GM23338 (cell line): ENCODE results near the gene PTGDR2. TPM values are rescaled to one million over a fixed set of nuclear protein-coding genes. Genes with fewer than 3 reads are reported as not detected.

Experiments
- ATAC-seq: fragments of 200-7000 bp; cut with Tn5 transposase; 3 replicates; pipeline ENCODE4 v1.9.1; 2020
- DNase-seq: peaks from one replicate; pipeline ENCODE4 v3.0.0-alpha.2; 2015; ENCODE audit warnings: low spot score
- H2AFZ ChIP-seq: fragments of 200-600 bp; sonication (generic); 2 replicates; pipeline ENCODE4 v1.8.0; 2016; ENCODE audit warnings: antibody characterized with exemption, mild to moderate bottlenecking, moderate library complexity
- H3F3A ChIP-seq: fragments of 200-600 bp; sonication (generic); replicated peaks from 2 replicates; pipeline ENCODE4 v1.8.0; 2017; ENCODE audit warnings: antibody characterized with exemption, mixed run types, low read depth
- H3K27ac ChIP-seq: fragments of 200-600 bp; sonication (generic); 2 replicates; pipeline ENCODE4 v1.6.1; 2016; ENCODE audit warnings: low read depth
- H3K27me3 ChIP-seq: fragments of 200-600 bp; sonication (generic); 2 replicates; pipeline ENCODE4 v1.8.0; 2016; ENCODE audit warnings: mild to moderate bottlenecking, mixed run types, moderate library complexity; ENCODE audit not compliant: insufficient read depth
- H3K36me3 ChIP-seq: fragments of 200-600 bp; sonication (generic); 2 replicates; pipeline ENCODE4 v1.8.0; 2016; ENCODE audit warnings: mild to moderate bottlenecking; ENCODE audit not compliant: insufficient read depth
- H3K4me1 ChIP-seq: fragments of 200-600 bp; sonication (generic); 2 replicates; pipeline ENCODE4 v1.8.0; 2016; ENCODE audit warnings: mild to moderate bottlenecking, moderate library complexity; ENCODE audit not compliant: insufficient read depth
- H3K4me2 ChIP-seq: fragments of 200-600 bp; sonication (generic); 2 replicates; pipeline ENCODE4 v1.7.1; 2017; ENCODE audit warnings: mixed run types
- H3K4me3 ChIP-seq: fragments of 200-600 bp; sonication (generic); 2 replicates; pipeline ENCODE4 v1.6.1; 2016; ENCODE audit warnings: mixed run types
- H3K79me2 ChIP-seq: fragments of 200-600 bp; sonication (generic); replicated peaks from 2 replicates; pipeline ENCODE4 v1.8.0; 2017; ENCODE audit warnings: mild to moderate bottlenecking; ENCODE audit not compliant: insufficient read depth
- H3K9me2 ChIP-seq: fragments of 200-600 bp; sonication (generic); 2 replicates; pipeline ENCODE4 v1.8.0; 2017; ENCODE audit not compliant: insufficient read depth
- H4K20me1 ChIP-seq: fragments of 200-600 bp; sonication (generic); replicated peaks from 2 replicates; pipeline ENCODE4 v1.8.0; 2017; ENCODE audit warnings: mild to moderate bottlenecking; ENCODE audit not compliant: insufficient read depth
- H3K27ac Mint-ChIP-seq: 2 replicates; pipeline ENCODE4 v1.8.0; 2020; ENCODE audit warnings: inconsistent platforms, mild to moderate bottlenecking, moderate library complexity, mixed read lengths
- H3K27me3 Mint-ChIP-seq: 3 replicates; pipeline ENCODE4 v1.8.0; 2022; ENCODE audit warnings: low read depth, mild to moderate bottlenecking, moderate library complexity, mixed read lengths, inconsistent platforms; ENCODE audit not compliant: insufficient read depth, poor library complexity
- H3K36me3 Mint-ChIP-seq: 3 replicates; pipeline ENCODE4 v1.8.0; 2021; ENCODE audit warnings: low read depth, mild to moderate bottlenecking, inconsistent platforms, moderate library complexity, mixed read lengths
- H3K4me1 Mint-ChIP-seq: 3 replicates; pipeline ENCODE4 v1.8.0; 2020; ENCODE audit warnings: mild to moderate bottlenecking, inconsistent platforms, mixed read lengths
- H3K4me3 Mint-ChIP-seq: 3 replicates; pipeline ENCODE4 v1.8.0; 2021; ENCODE audit warnings: moderate library complexity, mild to moderate bottlenecking, inconsistent platforms, mixed read lengths
- H3K9me3 Mint-ChIP-seq: 3 replicates; pipeline ENCODE4 v1.8.0; 2020; ENCODE audit warnings: moderate library complexity, mild to moderate bottlenecking, inconsistent platforms, mixed read lengths
- CREB1 ChIP-seq: fragments of 250-450 bp; sonication (Bioruptor Pico); IDR thresholded peaks from 2 replicates; pipeline ENCODE4 v1.5.0; 2020; ENCODE audit warnings: low read depth, mild to moderate bottlenecking, moderate library complexity
- EZH2 ChIP-seq: fragments of 200-600 bp; sonication (generic); IDR thresholded peaks from one replicate; pipeline ENCODE4 v1.8.0; 2017; ENCODE audit warnings: antibody characterized with exemption, mild to moderate bottlenecking, low read depth; ENCODE audit not compliant: unreplicated experiment
- NANOG ChIP-seq: IDR thresholded peaks from 2 replicates; pipeline ENCODE4 v1.6.1; 2016; ENCODE audit warnings: antibody characterized with exemption, borderline replicate concordance
- POLR2AphosphoS5 ChIP-seq: IDR thresholded peaks from 2 replicates; pipeline ENCODE4 v1.6.1; 2016; ENCODE audit warnings: antibody characterized with exemption, low read depth
- ZNF114 ChIP-seq: fragments of 250-450 bp; sonication (Bioruptor Pico); IDR thresholded peaks from 2 replicates; pipeline ENCODE4 v1.5.0; 2020; ENCODE audit warnings: mild to moderate bottlenecking, moderate library complexity
- ZNF331 ChIP-seq: fragments of 250-450 bp; sonication (Bioruptor Pico); IDR thresholded peaks from 2 replicates; pipeline ENCODE4 v1.5.0; 2020; ENCODE audit warnings: low read depth, mild to moderate bottlenecking, moderate library complexity
- polyA plus RNA-seq: library from polyadenylated mRNA; unstranded; fragments of >200 nt; fragmentation: Nextera tagmentation; extraction: Ambion mirVana; gene quantifications from 2 replicates; pipeline ENCODE4 v1.2.1, GENCODE V29; 2016
- total RNA-seq: library from RNA; depleted of rRNA; stranded (reverse); fragments of >200 nt; shearing (Covaris generic); gene quantifications from 2 replicates; pipeline ENCODE4 v1.2.3, GENCODE V29; 2014
- TF ChIP-seq, protein P1 (sequence below): fragments of 250-450 bp; sonication (Bioruptor Pico); IDR thresholded peaks from 2 replicates; pipeline ENCODE4 v1.5.0; 2020; ENCODE audit warnings: mild to moderate bottlenecking, moderate library complexity
- TF ChIP-seq, protein P2 (sequence below), 2 experiments: fragments of 200-600 bp in 1 of 2; sonication (generic) in 1 of 2; conservative IDR thresholded peaks; 2 replicates each; pipeline versions ENCODE4 v1.5.1 to v1.6.1; 2016 to 2017; ENCODE audit warnings: antibody characterized with exemption in 2 of 2, low read depth in 2 of 2, mild to moderate bottlenecking in 2 of 2, moderate library complexity in 1 of 2
- TF ChIP-seq, protein P3 (sequence below): IDR thresholded peaks from one replicate; pipeline ENCODE4 v1.6.1; 2018; ENCODE audit warnings: antibody characterized with exemption; ENCODE audit not compliant: unreplicated experiment

Gene PTGDR2
- total and polyA plus RNA-seq, 2 experiments from 2014 or later: 0.24 to 0.73 TPM

DNA sequence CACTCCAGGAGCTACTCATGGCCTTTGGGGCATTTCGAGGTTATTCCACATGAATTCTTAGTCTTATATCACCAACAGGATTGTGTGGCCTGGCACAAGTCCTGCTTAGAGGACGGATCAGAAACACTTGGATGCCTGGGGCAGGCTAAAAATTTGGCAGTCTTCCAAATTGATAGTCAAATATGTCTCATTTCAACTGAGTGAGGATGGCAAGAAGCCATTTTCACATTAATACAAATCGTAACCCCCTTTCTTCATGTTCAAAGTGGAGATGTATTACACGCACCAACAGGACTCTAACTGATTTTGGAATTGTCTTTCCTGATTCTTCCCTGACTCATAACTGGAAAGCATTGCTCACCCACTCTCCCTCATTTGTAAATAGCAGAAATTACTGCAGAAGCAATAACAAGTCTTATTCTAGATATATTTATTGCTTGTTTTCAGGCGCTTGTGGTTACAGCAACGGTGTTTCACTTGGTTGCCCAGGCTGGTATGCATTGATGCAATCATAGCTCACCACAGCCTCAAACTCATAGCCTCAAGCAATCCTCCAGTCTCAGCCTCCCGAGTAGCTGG is 24.2 kb downstream of the PTGDR2 start (continued):
- TF ChIP-seq, protein P1, sequence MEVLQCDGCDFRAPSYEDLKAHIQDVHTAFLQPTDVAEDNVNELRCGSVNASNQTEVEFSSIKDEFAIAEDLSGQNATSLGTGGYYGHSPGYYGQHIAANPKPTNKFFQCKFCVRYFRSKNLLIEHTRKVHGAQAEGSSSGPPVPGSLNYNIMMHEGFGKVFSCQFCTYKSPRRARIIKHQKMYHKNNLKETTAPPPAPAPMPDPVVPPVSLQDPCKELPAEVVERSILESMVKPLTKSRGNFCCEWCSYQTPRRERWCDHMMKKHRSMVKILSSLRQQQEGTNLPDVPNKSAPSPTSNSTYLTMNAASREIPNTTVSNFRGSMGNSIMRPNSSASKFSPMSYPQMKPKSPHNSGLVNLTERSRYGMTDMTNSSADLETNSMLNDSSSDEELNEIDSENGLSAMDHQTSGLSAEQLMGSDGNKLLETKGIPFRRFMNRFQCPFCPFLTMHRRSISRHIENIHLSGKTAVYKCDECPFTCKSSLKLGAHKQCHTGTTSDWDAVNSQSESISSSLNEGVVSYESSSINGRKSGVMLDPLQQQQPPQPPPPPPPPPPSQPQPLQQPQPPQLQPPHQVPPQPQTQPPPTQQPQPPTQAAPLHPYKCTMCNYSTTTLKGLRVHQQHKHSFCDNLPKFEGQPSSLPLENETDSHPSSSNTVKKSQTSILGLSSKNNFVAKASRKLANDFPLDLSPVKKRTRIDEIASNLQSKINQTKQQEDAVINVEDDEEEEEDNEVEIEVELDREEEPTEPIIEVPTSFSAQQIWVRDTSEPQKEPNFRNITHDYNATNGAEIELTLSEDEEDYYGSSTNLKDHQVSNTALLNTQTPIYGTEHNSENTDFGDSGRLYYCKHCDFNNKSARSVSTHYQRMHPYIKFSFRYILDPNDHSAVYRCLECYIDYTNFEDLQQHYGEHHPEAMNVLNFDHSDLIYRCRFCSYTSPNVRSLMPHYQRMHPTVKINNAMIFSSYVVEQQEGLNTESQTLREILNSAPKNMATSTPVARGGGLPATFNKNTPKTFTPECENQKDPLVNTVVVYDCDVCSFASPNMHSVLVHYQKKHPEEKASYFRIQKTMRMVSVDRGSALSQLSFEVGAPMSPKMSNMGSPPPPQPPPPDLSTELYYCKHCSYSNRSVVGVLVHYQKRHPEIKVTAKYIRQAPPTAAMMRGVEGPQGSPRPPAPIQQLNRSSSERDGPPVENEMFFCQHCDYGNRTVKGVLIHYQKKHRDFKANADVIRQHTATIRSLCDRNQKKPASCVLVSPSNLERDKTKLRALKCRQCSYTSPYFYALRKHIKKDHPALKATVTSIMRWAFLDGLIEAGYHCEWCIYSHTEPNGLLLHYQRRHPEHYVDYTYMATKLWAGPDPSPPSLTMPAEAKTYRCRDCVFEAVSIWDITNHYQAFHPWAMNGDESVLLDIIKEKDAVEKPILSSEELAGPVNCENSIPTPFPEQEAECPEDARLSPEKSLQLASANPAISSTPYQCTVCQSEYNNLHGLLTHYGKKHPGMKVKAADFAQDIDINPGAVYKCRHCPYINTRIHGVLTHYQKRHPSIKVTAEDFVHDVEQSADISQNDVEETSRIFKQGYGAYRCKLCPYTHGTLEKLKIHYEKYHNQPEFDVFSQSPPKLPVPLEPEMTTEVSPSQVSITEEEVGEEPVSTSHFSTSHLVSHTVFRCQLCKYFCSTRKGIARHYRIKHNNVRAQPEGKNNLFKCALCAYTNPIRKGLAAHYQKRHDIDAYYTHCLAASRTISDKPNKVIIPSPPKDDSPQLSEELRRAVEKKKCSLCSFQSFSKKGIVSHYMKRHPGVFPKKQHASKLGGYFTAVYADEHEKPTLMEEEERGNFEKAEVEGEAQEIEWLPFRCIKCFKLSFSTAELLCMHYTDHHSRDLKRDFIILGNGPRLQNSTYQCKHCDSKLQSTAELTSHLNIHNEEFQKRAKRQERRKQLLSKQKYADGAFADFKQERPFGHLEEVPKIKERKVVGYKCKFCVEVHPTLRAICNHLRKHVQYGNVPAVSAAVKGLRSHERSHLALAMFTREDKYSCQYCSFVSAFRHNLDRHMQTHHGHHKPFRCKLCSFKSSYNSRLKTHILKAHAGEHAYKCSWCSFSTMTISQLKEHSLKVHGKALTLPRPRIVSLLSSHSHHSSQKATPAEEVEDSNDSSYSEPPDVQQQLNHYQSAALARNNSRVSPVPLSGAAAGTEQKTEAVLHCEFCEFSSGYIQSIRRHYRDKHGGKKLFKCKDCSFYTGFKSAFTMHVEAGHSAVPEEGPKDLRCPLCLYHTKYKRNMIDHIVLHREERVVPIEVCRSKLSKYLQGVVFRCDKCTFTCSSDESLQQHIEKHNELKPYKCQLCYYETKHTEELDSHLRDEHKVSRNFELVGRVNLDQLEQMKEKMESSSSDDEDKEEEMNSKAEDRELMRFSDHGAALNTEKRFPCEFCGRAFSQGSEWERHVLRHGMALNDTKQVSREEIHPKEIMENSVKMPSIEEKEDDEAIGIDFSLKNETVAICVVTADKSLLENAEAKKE: no peak
- TF ChIP-seq NANOG: no peak
- no peak for TF ChIP-seq ZNF114
- TF ChIP-seq, protein P2, sequence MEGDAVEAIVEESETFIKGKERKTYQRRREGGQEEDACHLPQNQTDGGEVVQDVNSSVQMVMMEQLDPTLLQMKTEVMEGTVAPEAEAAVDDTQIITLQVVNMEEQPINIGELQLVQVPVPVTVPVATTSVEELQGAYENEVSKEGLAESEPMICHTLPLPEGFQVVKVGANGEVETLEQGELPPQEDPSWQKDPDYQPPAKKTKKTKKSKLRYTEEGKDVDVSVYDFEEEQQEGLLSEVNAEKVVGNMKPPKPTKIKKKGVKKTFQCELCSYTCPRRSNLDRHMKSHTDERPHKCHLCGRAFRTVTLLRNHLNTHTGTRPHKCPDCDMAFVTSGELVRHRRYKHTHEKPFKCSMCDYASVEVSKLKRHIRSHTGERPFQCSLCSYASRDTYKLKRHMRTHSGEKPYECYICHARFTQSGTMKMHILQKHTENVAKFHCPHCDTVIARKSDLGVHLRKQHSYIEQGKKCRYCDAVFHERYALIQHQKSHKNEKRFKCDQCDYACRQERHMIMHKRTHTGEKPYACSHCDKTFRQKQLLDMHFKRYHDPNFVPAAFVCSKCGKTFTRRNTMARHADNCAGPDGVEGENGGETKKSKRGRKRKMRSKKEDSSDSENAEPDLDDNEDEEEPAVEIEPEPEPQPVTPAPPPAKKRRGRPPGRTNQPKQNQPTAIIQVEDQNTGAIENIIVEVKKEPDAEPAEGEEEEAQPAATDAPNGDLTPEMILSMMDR (conservative IDR thresholded peaks at IDR 0.05; ENCODE audit: low read depth in 2 of 2): no peak
- no peak for TF ChIP-seq POLR2AphosphoS5

DNA sequence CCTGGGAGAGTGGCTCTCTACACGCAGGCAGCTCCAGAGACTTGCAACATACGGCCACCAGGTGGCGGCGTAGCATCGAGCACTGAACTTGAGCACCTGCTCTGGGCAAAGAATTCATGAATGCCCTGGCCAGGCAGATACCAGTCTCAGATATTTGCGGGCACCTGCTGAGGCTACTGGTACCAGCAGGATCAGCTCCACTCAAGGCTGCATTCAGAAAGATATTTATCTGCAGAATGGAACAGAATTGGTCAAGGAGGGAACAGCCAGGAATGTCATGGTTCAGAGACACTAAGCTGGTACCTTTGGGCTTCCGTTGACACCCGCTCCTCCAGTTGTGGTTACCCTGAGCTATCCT is 24.6 kb downstream of the PTGDR2 start:
- Histone ChIP-seq H3K9me2 (no peaks in the 10 kb centered on the region), H3K4me3 (no peak overlapping the region), H3K79me2 (no peaks in the 10 kb centered on the region), H3K27ac (no peak overlapping the region), H3K27me3 (no peaks in the 10 kb centered on the region), H3F3A (no peaks in the 10 kb centered on the region), H3K4me2 (no peak overlapping the region), H2AFZ (no peak overlapping the region), H4K20me1 (no peaks in the 10 kb centered on the region; the same call in 1 of the 2 replicates), H3K36me3 (no peaks in the 10 kb centered on the region), H3K4me1 (no peaks in the 10 kb centered on the region; the same call in 1 of the 2 replicates)
- no peaks in the 10 kb centered on the region for H3K4me1 Mint-ChIP-seq
- H3K9me3 Mint-ChIP-seq: no peaks in the 10 kb centered on the region
- H3K27me3 Mint-ChIP-seq: no peaks in the 10 kb centered on the region
- H3K36me3 Mint-ChIP-seq: no peaks in the 10 kb centered on the region
- DNase-seq: peak; percentile 86
- H3K27ac Mint-ChIP-seq: no peak overlapping the region
- ATAC-seq: peak; percentile 98
- H3K4me3 Mint-ChIP-seq: no peak overlapping the region
- TF ChIP-seq, protein P3, sequence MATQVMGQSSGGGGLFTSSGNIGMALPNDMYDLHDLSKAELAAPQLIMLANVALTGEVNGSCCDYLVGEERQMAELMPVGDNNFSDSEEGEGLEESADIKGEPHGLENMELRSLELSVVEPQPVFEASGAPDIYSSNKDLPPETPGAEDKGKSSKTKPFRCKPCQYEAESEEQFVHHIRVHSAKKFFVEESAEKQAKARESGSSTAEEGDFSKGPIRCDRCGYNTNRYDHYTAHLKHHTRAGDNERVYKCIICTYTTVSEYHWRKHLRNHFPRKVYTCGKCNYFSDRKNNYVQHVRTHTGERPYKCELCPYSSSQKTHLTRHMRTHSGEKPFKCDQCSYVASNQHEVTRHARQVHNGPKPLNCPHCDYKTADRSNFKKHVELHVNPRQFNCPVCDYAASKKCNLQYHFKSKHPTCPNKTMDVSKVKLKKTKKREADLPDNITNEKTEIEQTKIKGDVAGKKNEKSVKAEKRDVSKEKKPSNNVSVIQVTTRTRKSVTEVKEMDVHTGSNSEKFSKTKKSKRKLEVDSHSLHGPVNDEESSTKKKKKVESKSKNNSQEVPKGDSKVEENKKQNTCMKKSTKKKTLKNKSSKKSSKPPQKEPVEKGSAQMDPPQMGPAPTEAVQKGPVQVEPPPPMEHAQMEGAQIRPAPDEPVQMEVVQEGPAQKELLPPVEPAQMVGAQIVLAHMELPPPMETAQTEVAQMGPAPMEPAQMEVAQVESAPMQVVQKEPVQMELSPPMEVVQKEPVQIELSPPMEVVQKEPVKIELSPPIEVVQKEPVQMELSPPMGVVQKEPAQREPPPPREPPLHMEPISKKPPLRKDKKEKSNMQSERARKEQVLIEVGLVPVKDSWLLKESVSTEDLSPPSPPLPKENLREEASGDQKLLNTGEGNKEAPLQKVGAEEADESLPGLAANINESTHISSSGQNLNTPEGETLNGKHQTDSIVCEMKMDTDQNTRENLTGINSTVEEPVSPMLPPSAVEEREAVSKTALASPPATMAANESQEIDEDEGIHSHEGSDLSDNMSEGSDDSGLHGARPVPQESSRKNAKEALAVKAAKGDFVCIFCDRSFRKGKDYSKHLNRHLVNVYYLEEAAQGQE: no peak
- TF ChIP-seq EZH2 (no peak), ZNF331 (CRISPR knock-in tag) (no peak), ZNF114 (no peak), CREB1 (no peak), NANOG (no peak)
- TF ChIP-seq, protein P2 (conservative IDR thresholded peaks at IDR 0.05; ENCODE audit: low read depth in 2 of 2): peak; percentile 93
